T47D (cell line): ENCODE measurements around the gene MYO1D.
A peak's percentile ranks its signal among the peaks of the same experiment; 100 is the strongest.
"Not testable (repeated sequence)": the region's sequence is repeated elsewhere in the genome, so short reads cannot be mapped to it uniquely, and the experiment has no call there.

Source experiments
- DNase-seq, 2 experiments: peaks; one replicate each; pipeline versions ENCODE4 v3.0.0 to v3.0.0-alpha.2; 2011 to 2012; ENCODE audit warnings: low read depth in 1 of 2, low spot score in 1 of 2
- JUND ChIP-seq: IDR thresholded peaks from 2 replicates; pipeline ENCODE4 v1.6.1; 2012; ENCODE audit warnings: low read depth
- in situ Hi-C: cut with HindIII; loops from 2 replicates; pipeline ENCODE4 v1.10.0; 2016; ENCODE audit warnings: low sequenced_read_pairs, low pct_unique_long_range_greater_than_20kb

Gene MYO1D

DNA sequence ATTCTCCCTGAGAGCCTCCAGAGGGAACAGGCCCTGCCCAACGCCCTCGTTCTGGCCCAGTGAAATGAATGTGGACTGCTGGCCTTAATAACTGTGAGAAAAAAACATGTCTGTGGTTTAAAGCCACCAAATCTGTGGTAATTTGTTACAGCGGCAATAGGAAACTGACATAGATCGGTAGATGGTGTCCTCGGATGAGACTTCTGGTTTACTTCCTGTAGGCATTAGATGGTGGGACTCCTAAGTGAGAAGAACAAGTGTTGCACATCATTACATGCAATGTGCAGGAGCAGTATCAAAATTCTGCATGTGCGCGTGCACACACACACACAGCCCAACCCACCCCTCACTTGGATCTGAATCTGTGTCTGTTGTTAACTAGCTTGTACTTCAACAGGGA, 348.1 kb downstream of the MYO1D start:
- in situ Hi-C loops, result no loop called here
- no peak for DNase-seq
- no peak for TF ChIP-seq JUND

DNA sequence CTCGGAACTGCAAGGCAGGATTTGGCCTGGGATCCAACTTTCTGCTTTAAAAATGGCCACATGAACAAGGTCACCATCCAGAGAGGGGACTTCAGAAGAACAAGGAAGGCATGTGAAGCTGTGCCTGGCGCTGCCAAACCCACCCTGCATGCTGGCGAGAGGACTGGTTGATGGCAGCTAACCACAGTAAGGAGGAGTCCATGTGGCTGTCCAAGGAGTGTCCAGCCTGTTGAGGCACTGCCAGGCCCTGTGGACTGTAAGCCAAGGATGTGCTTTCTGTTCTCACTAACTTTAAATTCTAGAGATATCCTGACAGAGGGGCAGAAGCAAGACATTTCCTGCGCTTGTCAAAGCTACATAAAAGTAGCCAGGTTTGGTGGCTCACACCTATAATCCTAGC, 349.8 kb downstream of the MYO1D start:
- in situ Hi-C loops, result no loop called here
- no peak for TF ChIP-seq JUND

DNA sequence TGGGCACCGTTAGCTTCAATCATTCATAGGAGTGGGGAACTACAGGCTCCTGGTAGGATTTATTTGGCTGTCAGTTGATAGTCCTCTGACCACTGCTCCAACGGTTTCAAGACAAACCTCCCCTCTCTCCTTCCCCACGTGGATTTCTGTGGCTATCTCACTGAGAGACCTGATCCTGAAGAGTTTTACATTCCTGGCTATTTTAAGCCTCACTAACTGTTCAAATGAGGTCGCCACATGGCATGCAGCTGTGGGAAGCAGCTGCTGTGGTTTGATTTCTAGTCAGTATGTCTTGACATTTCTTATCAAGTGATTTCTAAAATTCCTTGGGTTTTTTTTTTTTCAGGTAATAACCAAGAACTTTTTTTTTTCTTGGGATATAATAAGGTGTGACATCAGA, 351.8 kb downstream of the MYO1D start:
- in situ Hi-C loops, result no loop called here
- no peak for DNase-seq

More for the DNA sequence above, 349.8 kb downstream of the MYO1D start:
- no peak for DNase-seq

DNA sequence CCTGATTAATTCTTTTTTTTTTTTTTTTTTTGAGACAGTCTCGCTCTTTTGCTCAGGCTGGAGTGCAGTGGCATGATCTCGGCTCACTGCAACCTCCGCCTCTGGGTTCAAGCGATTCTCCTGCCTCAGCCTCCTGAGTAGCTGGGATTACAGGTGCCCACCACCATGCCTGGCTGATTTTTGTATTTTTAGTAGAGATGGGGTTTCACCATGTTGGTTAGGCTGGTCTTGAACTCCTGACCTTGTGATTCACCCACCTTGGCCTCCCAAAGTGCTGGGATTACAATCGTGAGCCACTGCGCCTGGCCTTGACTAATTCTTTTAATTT, 352.4 kb downstream of the MYO1D start:
- in situ Hi-C loops, result not testable (repeated sequence)

More for the DNA sequence above, 351.8 kb downstream of the MYO1D start:
- TF ChIP-seq JUND, result no peak

DNA sequence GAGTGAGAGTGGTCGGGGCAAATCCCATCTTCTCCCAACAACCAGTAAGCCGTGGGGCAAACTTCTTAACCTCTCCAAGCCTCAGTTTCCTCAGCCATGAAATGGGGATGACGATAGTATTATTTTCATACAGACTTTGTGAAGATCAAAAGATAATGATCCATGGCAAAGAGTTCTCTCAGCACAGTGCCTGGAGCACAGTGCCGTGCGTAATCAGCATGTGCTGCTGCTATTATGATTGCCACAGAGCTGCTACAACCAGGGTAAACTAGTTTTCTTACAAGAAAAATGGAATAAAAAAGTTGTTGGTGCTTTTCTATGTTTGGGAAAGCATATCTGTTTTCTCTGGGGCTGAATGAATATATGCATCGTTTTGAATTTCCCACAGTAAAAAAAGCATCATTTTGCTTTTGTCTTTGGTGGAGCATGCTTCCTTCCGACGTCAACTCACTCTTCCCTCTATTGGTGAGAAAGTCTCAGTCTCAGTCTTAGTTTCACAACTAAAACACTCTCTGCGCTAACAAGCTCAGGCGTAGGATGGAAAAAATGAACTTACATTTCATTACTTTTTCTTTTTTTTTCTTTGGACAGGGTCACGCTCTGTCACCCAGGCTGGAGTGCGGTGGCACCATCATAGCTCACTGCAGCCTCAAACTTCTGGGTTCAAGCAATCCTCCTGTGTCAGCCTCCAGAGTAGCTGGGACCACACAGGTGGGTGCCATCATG, 352.9 kb downstream of the MYO1D start:
- in situ Hi-C loops, result no loop called here
- no peak for TF ChIP-seq JUND
- no peak for DNase-seq

More for the DNA sequence above, 352.4 kb downstream of the MYO1D start:
- not testable (repeated sequence) for DNase-seq

DNA sequence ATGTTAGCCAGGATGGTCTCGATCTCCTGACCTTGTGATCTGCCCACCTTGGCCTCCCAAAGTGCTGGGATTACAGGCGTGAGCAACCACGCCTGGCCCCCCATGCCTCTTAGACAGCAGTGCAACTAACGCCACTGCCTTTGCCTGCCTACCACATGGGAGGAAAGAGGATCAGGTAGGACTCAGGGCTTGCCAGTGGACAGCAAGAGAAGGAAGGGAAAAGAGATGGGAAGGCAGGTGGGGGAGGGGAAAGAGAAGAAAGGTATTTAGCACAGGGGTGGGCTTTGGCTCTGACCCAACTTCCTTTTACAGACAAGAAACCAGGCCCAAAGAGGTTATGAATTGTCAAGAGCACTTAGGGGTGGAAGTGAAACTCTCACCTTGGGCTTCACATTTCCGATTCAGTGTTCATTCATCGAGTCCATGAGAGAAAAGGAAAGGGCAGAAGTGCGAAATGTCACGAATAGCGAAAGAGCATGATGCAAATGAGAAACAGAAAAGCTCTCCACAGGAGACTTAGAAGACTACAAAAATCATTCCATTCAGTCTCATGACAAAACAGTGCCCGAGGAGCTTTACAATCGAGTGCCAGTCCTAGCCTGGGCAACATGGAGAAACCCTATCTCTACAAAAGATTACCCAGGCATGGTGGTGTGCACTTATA, 353.8 kb downstream of the MYO1D start:
- in situ Hi-C loops, result no loop called here
- no peak for TF ChIP-seq JUND
- DNase-seq, result no peak

DNA sequence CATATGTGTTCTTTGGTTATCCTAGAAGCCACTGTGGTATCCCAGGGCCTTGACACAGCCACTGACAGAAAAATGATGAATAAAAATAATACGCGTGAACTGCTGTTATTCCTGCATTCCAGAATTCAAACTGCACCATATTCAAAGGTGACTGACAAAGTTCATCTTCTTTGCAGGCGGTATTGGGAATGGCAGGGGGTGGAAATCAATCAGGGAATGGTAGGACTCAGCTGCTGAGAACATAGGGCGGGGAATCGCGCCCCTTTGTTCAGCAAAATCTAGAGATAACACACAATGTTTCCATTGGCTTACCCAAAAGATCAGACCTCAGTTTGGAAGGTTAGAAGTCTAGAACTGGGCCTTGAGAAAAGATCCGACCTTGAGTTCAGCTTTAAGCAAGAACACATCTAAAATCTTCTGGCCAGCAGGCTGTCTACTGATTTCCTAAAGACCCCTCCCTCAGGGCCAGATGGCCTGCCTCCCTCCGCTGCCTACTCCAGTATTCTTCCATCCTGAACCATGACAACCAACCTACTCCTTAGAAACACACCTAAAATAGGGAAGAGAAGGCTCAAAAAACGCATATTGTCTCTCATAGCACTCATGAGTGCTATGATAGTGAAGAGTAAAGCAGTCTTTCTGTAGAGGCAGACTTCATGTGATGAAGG, 356.1 kb downstream of the MYO1D start:
- TF ChIP-seq JUND, result no peak
- no peak for DNase-seq
- in situ Hi-C loops, result no loop called here

DNA sequence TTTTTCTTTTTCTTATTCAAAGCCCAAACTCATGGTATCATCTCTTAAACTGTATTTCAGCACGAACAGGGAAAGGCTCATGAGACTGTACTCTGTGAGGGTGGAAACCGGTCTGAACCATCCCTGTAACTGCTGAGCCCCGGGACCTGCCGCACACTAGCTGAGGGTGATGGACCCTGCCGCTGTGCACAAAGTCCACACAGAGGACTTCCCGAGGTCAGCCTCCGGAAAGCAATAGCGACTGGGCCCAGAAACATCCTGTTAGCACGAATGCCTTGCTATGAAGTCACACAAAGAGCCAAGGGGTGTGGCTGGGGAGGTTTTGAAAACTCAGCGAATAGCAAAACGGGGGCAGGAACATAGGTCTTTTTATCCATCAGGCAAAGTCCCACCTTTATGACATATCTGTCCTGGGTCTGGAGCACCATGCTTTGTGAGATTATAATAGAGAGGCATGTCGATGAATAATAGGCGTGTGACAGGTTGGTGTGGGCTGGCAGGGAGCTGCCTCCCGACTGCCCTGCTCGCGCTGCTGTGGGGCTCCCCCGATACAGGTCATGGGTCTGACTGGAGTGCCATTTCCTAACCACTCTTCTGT, 356.7 kb downstream of the MYO1D start:
- TF ChIP-seq JUND, result no peak
- no peak for DNase-seq
- in situ Hi-C loops, result no loop called here

DNA sequence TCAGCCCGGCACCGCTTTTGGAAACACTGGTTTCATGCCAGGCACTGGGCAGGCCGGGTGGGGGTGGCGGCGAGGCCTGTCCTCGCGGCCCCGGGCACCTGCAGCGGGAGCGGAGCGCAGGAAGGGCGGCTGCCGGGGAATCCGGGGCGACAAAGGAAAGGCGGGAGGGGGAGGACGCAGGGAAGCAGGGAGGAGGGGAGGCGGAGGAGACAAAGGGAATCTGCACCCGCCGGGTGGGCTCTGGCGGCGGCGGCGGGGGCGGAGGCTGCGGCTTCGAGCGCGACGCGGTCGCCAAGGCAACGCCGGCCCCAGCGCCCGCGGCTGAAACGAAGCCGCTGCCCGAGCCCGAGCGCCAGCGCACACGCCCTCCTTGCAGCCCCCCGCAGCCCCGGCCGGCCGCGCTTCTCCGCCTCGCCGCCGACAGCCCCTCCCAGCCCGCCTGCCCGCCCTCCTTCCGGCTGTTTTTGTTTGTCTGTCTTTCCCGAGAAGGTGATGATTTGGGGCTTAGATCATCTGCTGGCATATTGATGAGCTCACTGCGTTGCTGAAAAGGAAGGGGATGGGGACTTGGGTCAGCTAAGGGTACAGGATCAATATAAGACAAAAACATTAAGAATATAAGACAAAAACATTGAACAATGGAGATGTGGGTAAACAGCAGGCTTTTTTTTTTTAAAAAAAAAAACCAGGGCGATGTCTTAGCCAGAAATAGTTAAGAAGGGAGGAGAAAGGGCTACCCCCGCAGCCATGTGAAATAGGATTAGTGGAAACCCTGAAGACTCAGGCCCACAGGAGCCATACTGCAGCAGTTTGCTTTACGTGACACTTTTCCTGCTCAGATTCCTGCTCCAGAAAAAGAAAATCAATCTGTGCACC, 357.5 kb downstream of the MYO1D start:
- in situ Hi-C loops, result no loop called here
- TF ChIP-seq JUND, result no peak
- peak; percentile 60 to 72 for DNase-seq

DNA sequence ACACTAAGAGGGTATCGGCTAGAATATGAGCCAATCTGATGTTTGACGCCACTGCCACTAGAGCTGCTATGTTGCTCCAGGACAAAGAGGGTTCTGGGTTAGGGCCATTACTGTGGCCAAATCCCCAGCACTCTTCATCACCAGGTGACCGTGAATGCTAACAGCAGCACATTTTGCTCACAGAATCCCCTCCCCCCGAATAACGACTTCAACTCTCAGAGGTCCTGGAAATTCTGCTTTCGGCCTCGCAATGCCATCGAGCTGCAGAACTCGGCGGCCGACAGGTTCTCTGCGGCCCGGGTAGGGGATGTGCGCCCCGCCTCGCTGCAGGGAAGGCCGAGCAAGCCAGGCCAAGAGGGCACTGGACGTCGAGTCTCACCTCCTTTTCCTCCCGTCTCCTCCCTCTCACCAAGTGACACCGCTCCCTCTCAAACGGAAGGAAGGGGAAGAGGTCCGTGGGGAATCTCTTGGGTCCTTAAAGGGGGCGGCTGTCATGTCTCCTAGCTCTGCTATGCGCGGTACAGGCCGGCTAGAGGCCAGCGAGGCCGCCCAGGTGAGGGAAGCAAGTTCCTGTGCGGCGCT, 358.2 kb downstream of the MYO1D start:
- no peak for TF ChIP-seq JUND
- in situ Hi-C loops, result no loop called here
- no peak for DNase-seq

DNA sequence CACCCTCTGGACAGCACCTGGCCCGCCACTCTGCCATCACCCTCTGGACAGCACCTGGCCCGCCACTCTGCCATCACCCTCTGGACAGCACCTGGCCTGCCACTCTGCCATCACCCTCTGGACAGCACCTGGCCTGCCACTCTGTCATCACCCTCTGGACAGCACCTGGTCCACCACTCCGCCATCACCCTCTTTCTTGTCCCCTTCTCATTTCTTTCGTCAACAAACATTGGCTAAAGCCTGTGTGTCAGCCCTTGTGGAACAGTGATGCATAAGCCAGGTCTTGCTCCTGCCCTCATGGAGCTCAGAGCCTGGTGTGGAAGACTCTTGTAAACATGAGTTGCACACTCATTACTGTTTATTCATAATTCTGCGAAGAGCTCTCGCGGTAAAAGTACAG, 358.9 kb downstream of the MYO1D start:
- in situ Hi-C loops, result no loop called here
- no peak for DNase-seq

More for the DNA sequence above, 358.9 kb downstream of the MYO1D start:
- TF ChIP-seq JUND, result no peak
